GM23248 (cell line): ENCODE data around the gene PCBP3.
"Not testable (repeated sequence)": the region's sequence is repeated elsewhere in the genome, so short reads cannot be mapped to it uniquely, and the experiment has no call there.

Source experiments
- EZH2 ChIP-seq: fragments of 200-600 bp; sonication (generic); IDR thresholded peaks from 2 replicates; pipeline ENCODE4 v1.6.1; 2018; ENCODE audit warnings: antibody characterized with exemption, mild to moderate bottlenecking; ENCODE audit not compliant: insufficient read depth, poor library complexity, severe bottlenecking
- EZH2phosphoT487 ChIP-seq: fragments of 200-600 bp; sonication (generic); IDR thresholded peaks from 2 replicates; pipeline ENCODE4 v1.6.1; 2018; ENCODE audit warnings: antibody characterized with exemption, moderate library complexity, mild to moderate bottlenecking, low read depth; ENCODE audit not compliant: insufficient read depth

DNA sequence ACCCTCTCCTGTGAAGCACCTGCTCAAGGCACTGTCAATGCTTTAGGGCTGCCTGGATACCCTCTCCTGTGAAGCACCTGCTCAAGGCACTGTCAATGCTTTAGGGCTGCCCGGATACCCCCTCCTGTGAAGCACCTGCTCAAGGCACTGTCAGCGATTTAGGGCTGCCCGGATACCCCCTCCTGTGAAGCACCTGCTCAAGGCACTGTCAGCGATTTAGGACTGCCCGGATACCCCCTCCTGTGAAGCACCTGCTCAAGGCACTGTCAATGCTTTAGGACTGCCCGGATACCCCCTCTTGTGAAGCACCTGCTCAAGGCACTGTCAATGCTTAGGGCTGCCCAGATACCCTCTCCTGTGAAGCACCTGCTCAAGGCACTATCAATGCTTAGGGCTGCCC lies 33.9 kb upstream of the PCBP3 start:
- TF ChIP-seq EZH2phosphoT487, EZH2: not testable (repeated sequence)
